IPS DF 6.9 (cell line): ENCODE data around the gene MARK3.
A peak's percentile ranks its signal among the peaks of the same experiment; 100 is the strongest.

Experiments used
- DNase-seq: peaks from one replicate; pipeline ENCODE4 v3.0.0-alpha.2; 2013; ENCODE audit warnings: low read depth, low spot score
- H3K27ac ChIP-seq: one replicate; pipeline ENCODE4 v1.5.1; 2013; ENCODE audit warnings: low read length, control low read depth
- H3K27me3 ChIP-seq: 2 replicates; pipeline ENCODE4 v1.6.1; 2013; ENCODE audit warnings: mild to moderate bottlenecking, low read length; ENCODE audit not compliant: control insufficient read depth, insufficient read depth
- H3K36me3 ChIP-seq: 2 replicates; pipeline ENCODE4 v1.6.1; 2013; ENCODE audit warnings: low read length; ENCODE audit not compliant: control insufficient read depth, insufficient read depth
- H3K4me1 ChIP-seq: 2 replicates; pipeline ENCODE4 v1.6.1; 2013; ENCODE audit warnings: low read length; ENCODE audit not compliant: control insufficient read depth, insufficient read depth
- H3K4me3 ChIP-seq: 2 replicates; pipeline ENCODE4 v1.5.1; 2013; ENCODE audit warnings: mild to moderate bottlenecking, low read length
- H3K9me3 ChIP-seq: 2 replicates; pipeline ENCODE4 v1.6.1; 2013; ENCODE audit warnings: low read length, inconsistent platforms; ENCODE audit not compliant: control insufficient read depth, insufficient read depth
- WGBS: extraction: QIAGEN DNeasy Blood & Tissue Kit; methylation state at CpG from one replicate; pipeline ENCODE4 v1.1.7; 2013; ENCODE audit warnings: mixed read lengths, missing lambda C conversion rate; ENCODE audit not compliant: insufficient read length, insufficient coverage; 5-methylcytosine and 5-hydroxymethylcytosine counted together

Gene MARK3

DNA sequence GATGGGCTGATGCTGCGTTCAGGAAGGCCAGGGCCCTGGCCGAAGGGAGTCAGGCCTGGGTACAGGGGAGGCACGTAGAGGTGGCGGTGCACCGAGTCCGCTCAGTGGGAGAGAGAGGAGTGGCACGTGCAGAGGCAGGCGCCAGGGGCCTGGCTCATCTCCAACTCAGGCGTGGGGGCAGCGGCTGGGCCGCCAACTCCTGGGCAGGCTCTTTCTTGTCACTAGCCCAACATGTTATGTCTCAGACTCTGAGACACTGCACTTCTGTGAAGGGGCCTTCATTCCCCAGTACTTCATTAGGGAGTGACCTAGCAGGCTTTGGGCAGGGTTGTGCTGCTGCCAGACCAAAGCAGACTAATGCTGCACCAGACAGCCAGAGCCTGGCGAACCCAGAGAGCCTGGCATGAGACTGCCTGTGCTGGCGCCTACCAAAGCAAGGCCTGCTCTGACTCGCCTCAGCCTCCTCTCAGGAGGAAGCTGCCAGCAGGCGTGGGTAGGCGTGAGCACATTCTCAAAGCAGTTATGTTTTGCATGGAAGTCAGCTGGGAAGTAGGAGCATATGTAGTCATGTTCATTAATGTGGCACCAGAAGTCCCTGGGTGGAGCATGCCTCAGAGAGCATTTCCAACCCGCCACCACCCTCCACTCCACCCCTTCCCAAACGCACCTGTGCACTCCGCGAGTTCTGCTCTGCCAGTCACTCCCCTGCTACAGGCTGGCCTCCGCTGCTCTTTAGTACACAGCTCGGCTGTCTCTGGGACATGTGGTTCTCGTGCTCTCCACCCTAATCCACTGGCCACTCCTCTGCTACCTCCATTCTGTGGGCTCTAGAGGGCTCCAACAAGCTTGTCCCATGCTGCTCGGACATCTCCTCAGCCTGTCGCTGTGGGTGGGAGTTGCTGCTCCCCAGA, 127.7 kb downstream of the MARK3 start:
- no peak for DNase-seq
- H3K27ac ChIP-seq, result no peak overlapping the region
- peaks cover 5% of the 10 kb centered on the region; the same call in 1 of the 2 replicates for H3K36me3 ChIP-seq
- WGBS, result no CpG with 5 or more reads among the region's 25 CpGs
- H3K4me1 ChIP-seq, result peaks cover 2% of the 10 kb centered on the region; the same call in 1 of the 2 replicates
- H3K4me3 ChIP-seq, result no peak overlapping the region
- no peaks in the 10 kb centered on the region for H3K27me3 ChIP-seq
- no peaks in the 10 kb centered on the region for H3K9me3 ChIP-seq

DNA sequence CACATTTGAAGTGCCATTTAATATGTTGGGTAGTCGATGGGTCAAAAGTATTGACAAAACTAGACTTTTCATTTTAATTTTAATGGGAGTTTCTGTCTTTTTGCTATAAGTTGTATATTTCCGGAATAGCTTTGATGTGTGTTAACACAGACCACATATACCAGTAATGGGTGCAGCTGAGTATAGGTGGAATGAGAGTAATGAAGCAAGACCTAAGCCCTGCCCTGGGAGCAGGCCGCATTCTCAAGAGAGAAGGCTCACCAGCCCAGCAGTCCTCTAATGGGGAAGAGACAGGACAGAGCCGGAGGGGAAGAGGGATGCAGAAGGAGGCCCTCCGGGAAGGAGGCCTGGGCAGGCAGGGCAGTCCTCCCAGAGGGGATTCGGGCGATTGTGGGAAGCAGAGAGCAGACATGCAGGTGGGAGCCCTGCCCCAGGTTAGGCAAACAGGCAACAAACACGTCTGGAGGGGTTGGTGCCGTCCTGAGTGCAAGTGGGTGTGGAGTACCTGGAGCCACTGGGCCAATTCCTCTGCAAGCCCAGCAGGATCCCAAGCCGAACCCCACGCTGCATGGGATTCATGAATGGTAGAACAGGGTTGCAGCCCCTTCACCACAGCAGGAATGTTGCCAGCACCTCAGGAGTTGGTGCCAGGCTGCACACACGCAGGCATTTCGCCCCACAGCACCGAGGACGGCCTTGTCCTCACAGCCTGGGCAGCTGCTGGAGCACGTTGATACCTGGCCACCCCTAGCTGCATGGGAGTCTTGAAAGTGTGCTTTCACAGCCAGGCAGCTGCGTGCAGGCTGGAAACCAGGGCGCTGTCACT, 129.6 kb downstream of the MARK3 start:
- WGBS, result no CpG with 5 or more reads among the region's 18 CpGs
- DNase-seq, result no peak
- no peaks in the 10 kb centered on the region for H3K9me3 ChIP-seq
- H3K27me3 ChIP-seq, result no peaks in the 10 kb centered on the region
- peaks cover 11% of the 10 kb centered on the region for H3K36me3 ChIP-seq
- H3K27ac ChIP-seq, result no peak overlapping the region
- H3K4me3 ChIP-seq, result no peak overlapping the region
- peaks cover 7% of the 10 kb centered on the region; the same call in 1 of the 2 replicates for H3K4me1 ChIP-seq

DNA sequence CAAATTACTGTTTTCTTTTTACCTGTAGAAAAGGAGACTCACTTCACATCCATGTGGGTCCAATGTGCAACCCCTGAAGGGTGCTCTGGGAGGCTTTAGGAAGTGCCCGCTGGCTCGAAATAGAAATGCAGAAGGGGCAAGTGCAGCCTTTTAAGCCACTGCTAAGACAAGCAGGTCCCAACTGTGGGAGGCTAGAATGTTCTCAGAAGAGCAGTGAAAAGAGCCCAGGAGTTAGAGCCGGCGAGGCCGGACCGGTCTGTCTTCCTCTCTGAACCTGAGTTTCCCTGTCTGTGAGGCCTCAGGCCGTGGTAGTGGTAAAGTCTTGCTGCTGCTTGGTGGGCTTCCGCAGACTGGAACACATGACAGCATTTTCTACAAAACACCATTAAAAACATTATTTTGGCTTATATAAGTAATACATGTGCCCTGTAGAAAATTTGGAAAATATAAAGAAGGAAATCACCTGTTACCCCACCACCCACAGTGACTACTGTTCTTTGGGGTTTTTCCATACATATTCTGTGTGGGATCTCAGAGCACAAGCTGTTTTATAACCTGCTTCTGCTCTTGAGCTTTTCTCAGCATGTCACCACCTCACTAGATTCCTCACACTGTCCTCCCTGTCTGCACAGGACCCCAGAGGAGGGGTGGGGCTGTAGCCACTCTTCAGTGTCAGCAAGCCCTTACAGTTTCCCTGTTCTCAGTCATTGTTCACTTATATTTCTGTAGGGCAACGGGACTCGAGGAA, 131.4 kb downstream of the MARK3 start:
- WGBS, result no CpG with 5 or more reads among the region's 10 CpGs
- H3K4me1 ChIP-seq, result peaks cover 12% of the 10 kb centered on the region; the same call in 1 of the 2 replicates
- H3K9me3 ChIP-seq, result no peaks in the 10 kb centered on the region
- H3K36me3 ChIP-seq, result peaks cover 20% of the 10 kb centered on the region
- DNase-seq, result no peak
- no peaks in the 10 kb centered on the region for H3K27me3 ChIP-seq
- H3K4me3 ChIP-seq, result no peak overlapping the region
- H3K27ac ChIP-seq, result no peak overlapping the region

DNA sequence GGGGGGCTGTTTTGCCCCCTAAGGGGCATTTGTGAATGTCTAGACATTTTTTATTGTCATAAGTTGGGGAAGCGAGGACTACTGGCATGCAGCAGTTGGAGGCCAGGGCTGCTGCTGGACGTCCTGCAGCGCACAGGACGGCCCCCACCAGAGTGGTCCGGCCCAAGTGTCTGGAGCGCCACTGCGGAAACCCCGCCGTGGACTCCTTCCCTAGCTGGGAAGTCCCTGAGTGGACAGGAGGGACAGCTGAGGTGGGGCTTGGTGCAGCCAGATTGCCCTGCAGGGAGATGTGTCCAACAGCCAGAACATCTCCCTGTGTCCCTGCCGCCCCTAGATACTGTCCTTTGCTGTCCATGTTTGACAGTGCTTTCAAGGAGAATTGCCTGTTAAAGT, 132.0 kb downstream of the MARK3 start:
- Histone ChIP-seq H3K27ac (no peak overlapping the region), H3K36me3 (peaks cover 20% of the 10 kb centered on the region), H3K4me1 (peaks cover 12% of the 10 kb centered on the region; the same call in 1 of the 2 replicates), H3K27me3 (no peaks in the 10 kb centered on the region), H3K9me3 (no peaks in the 10 kb centered on the region), H3K4me3 (no peak overlapping the region)
- no peak for DNase-seq
- no CpG with 5 or more reads among the region's 10 CpGs for WGBS

DNA sequence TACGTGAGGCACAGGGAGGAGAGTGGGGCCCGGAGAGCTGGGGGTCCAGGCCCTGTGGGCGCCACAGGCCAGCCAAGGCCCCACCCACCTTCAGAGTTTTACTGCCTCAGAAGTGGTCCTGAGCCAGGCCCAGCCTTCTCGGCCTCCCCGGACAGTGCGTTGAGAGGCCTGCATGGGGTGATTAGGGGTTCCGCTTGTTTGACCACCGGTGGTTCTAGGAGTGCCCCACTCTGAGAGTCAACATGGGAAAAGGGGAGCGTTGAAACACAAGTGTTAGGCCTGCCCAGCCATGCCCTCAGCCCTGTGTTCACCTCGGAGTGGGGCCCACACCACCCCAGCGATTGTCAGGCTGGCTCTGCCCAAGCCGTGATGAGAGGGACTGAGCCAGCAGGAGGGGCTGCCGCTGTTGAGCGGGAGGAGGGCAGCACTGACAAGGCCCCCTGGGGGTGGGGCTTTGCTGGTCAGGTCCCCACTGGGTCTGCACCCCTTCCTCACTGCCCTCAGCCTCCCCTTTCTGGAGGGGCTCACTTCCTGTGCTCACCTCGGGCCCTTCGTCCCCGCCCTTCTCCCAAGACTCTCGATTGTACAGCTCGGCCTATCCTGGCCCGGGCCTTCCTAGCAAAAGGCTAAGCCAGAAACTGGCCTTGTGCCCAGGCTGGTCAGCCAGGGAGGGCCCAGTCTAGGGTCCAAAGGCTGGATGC, 132.7 kb downstream of the MARK3 start:
- no peak overlapping the region for H3K27ac ChIP-seq
- no peaks in the 10 kb centered on the region for H3K27me3 ChIP-seq
- H3K4me3 ChIP-seq, result no peak overlapping the region
- DNase-seq, result no peak
- H3K4me1 ChIP-seq, result peaks cover 12% of the 10 kb centered on the region; the same call in 1 of the 2 replicates
- no peaks in the 10 kb centered on the region for H3K9me3 ChIP-seq
- WGBS, result no CpG with 5 or more reads among the region's 20 CpGs
- peaks cover 20% of the 10 kb centered on the region for H3K36me3 ChIP-seq

DNA sequence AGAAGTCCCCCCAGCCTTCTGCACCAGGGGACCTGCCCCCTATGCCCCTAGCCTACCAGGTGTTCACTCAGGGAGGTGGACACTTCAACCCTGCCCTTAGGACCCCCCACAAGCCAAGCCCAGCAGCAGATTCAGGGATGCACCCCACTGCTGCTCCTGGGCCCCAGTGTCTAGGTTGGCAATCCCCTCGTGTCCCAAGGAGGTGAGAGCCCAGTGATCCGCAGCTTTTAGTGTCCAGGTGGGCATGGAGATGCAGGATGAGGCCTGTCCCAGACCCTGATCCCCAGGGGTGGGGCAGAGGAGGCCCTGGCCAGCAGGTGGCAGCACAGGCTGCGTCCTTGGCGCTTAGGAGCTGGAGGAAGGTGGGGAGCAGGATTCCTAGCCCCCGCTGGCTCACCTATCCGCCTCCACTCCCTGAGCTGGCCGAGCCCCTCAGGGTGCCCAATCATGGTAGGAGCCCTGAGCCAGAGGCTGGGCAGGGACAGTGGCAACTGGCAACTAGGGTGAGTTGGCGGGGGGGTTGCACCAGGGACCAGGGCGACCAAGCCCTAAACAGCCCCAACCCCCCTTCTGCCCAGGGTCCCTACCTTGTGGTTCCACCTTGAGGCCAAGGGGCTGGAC, 133.3 kb downstream of the MARK3 start:
- Histone ChIP-seq H3K9me3 (no peaks in the 10 kb centered on the region), H3K36me3 (peaks cover 20% of the 10 kb centered on the region), H3K4me1 (peaks cover 12% of the 10 kb centered on the region; the same call in 1 of the 2 replicates), H3K4me3 (no peak overlapping the region), H3K27ac (no peak overlapping the region), H3K27me3 (no peaks in the 10 kb centered on the region; the same call in 1 of the 2 replicates)
- peak; percentile 73 for DNase-seq
- no CpG with 5 or more reads among the region's 9 CpGs for WGBS

DNA sequence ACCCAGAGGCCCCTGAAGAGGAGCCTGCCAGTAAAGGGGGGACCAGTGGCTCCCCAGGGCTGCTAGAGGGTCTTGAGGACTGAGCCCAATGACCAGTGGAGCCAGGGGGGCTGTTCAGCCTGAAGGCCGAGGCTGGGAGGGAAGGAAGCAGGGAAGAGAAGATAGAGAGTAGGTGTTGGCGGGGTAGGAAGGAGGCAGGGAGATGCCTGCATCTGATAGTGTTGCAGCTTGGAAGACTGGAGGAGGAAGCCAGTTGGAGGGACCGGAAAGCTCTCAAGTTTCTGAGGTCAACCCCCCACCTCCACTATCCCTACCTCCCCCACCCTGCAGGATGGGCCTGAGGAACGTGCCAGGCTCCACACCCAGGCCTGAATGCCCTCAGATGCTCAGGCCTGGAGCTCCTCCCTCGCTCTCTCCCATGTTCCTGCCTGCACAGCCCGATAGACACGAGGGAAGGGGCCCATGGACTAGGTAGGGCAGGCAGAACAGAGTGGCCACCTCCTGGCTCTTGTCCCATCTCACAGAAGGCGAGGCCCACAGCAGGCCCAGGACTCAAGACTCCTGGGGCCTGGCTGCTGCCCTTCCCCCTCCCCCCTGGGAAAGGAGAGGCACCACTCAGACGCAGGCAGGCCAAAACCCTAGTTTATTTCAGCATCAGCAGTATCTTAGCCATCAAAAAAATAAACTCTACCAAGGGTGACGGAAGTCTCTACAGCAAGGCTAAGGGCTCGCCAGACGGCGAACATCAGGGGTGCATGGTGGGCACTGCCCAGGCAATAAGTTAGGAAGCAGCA, 134.0 kb downstream of the MARK3 start:
- no peak overlapping the region for H3K27ac ChIP-seq
- no peak overlapping the region for H3K4me3 ChIP-seq
- H3K27me3 ChIP-seq, result peaks cover 4% of the 10 kb centered on the region; the same call in 1 of the 2 replicates
- no peak for DNase-seq
- peaks cover 20% of the 10 kb centered on the region for H3K36me3 ChIP-seq
- no peaks in the 10 kb centered on the region for H3K9me3 ChIP-seq
- H3K4me1 ChIP-seq, result peaks cover 12% of the 10 kb centered on the region; the same call in 1 of the 2 replicates
- WGBS, result no CpG with 5 or more reads among the region's 13 CpGs

DNA sequence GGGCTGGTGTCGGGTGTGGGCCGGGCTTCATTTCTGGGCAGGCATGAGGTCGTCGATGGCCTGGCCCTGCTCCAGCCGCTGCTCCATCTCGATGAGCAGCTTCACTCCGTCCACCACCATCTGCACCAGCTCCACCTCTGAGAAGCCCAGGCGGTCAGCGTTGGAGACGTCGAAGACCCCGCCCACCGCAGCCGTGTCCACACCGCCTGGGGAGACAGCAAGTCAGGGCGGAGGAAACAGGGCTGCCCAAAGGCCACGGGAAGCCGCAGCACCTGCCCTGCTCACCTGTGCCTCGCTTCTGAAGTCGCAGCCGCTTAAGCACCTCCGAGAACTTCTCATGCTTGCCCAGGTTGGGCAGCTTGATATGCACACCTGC, 134.6 kb downstream of the MARK3 start:
- peaks cover 20% of the 10 kb centered on the region for H3K36me3 ChIP-seq
- no CpG with 5 or more reads among the region's 22 CpGs for WGBS
- H3K9me3 ChIP-seq, result no peaks in the 10 kb centered on the region
- H3K4me3 ChIP-seq, result no peak overlapping the region
- H3K4me1 ChIP-seq, result peaks cover 12% of the 10 kb centered on the region; the same call in 1 of the 2 replicates
- no peak overlapping the region for H3K27ac ChIP-seq
- DNase-seq, result no peak
- H3K27me3 ChIP-seq, result peaks cover 4% of the 10 kb centered on the region; the same call in 1 of the 2 replicates

DNA sequence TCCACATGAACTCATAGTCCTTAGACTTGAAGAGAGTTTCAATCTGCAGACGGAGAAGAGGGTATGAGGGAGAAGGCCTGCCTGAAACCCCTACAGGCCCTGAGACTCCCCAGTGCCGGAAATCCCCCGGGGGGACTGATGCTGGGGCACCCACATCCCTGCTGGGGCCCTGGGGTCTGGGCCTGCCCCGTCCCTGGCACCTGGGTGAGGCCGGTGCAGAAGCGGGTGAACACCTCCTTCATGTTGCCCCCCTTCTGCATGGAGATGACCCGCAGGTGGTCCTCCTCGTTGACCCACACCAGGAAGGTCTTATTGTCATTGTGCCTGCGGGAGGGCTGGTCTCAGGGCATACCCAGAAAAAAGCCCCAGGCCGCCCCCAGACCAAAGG, 135.0 kb downstream of the MARK3 start:
- H3K27ac ChIP-seq, result no peak overlapping the region
- peaks cover 4% of the 10 kb centered on the region; the same call in 1 of the 2 replicates for H3K27me3 ChIP-seq
- H3K36me3 ChIP-seq, result peaks cover 20% of the 10 kb centered on the region
- no peak overlapping the region for H3K4me3 ChIP-seq
- no peaks in the 10 kb centered on the region for H3K9me3 ChIP-seq
- WGBS, result no CpG with 5 or more reads among the region's 10 CpGs
- peaks cover 12% of the 10 kb centered on the region; the same call in 1 of the 2 replicates for H3K4me1 ChIP-seq
- no peak for DNase-seq
